Karpas-422 (cell line): Measurements from ENCODE around the gene TMEM44. TPM values are rescaled to one million over a fixed set of nuclear protein-coding genes. Genes with fewer than 3 reads are reported as not detected.
"Not testable (repeated sequence)": the region's sequence is repeated elsewhere in the genome, so short reads cannot be mapped to it uniquely, and the experiment has no call there.

Experiments
- DNase-seq: peaks from one replicate; pipeline ENCODE4 v3.0.0-alpha.2; 2015
- H2AFZ ChIP-seq: fragments of 200-600 bp; sonication (generic); 2 replicates; pipeline ENCODE4 v1.6.1; 2014; ENCODE audit warnings: antibody characterized with exemption, low read length, mixed read lengths
- H3K27ac ChIP-seq: fragments of 200-600 bp; sonication (generic); 2 replicates; pipeline ENCODE4 v1.5.1; 2014; ENCODE audit warnings: mild to moderate bottlenecking, low read length, moderate library complexity
- H3K27me3 ChIP-seq: fragments of 200-600 bp; sonication (generic); 2 replicates; pipeline ENCODE4 v1.6.1; 2014; ENCODE audit warnings: low read length, mixed read lengths
- H3K36me3 ChIP-seq: fragments of 200-600 bp; sonication (generic); 2 replicates; pipeline ENCODE4 v1.6.1; 2014; ENCODE audit warnings: low read length, mixed read lengths; ENCODE audit not compliant: insufficient read depth
- H3K4me1 ChIP-seq: fragments of 200-600 bp; sonication (generic); 2 replicates; pipeline ENCODE4 v1.6.1; 2014; ENCODE audit warnings: mild to moderate bottlenecking, low read length, mixed read lengths
- H3K4me2 ChIP-seq: fragments of 200-600 bp; sonication (generic); 2 replicates; pipeline ENCODE4 v1.6.1; 2014; ENCODE audit warnings: low read length, low read depth, mild to moderate bottlenecking; ENCODE audit not compliant: poor library complexity, severe bottlenecking
- H3K4me3 ChIP-seq: fragments of 200-600 bp; sonication (generic); 2 replicates; pipeline ENCODE4 v1.5.1; 2014; ENCODE audit warnings: mild to moderate bottlenecking, antibody characterized with exemption, low read length, mixed read lengths
- H3K79me2 ChIP-seq: fragments of 200-600 bp; sonication (generic); 2 replicates; pipeline ENCODE4 v1.6.1; 2014; ENCODE audit warnings: mild to moderate bottlenecking, low read length, mixed read lengths
- H3K9ac ChIP-seq: fragments of 200-600 bp; sonication (generic); 2 replicates; pipeline ENCODE4 v1.6.0; 2014; ENCODE audit warnings: low read length
- H3K9me2 ChIP-seq: fragments of 200-600 bp; sonication (generic), shearing (Covaris generic); replicated peaks from 2 replicates; pipeline ENCODE4 v1.6.0; 2014; ENCODE audit warnings: mild to moderate bottlenecking, low read length, moderate library complexity; ENCODE audit not compliant: insufficient read depth
- H3K9me3 ChIP-seq: fragments of 300-700, 200-600 bp; sonication (generic); 2 replicates; pipeline ENCODE4 v1.6.1; 2014; ENCODE audit warnings: low read length, mixed read lengths
- H4K20me1 ChIP-seq: fragments of 200-600 bp; sonication (generic); 2 replicates; pipeline ENCODE4 v1.6.1; 2014; ENCODE audit warnings: mild to moderate bottlenecking, antibody characterized with exemption, low read length, low read depth; ENCODE audit not compliant: insufficient read depth
- total RNA-seq: library from RNA; depleted of rRNA; stranded (reverse); fragments of >200 nt; shearing (Covaris generic); gene quantifications from 2 replicates; pipeline ENCODE4 v1.2.3, GENCODE V29; 2014; ENCODE audit warnings: low replicate concordance

Gene TMEM44
- total RNA-seq, 1 experiment from 2014 or later: 10.9 TPM

DNA sequence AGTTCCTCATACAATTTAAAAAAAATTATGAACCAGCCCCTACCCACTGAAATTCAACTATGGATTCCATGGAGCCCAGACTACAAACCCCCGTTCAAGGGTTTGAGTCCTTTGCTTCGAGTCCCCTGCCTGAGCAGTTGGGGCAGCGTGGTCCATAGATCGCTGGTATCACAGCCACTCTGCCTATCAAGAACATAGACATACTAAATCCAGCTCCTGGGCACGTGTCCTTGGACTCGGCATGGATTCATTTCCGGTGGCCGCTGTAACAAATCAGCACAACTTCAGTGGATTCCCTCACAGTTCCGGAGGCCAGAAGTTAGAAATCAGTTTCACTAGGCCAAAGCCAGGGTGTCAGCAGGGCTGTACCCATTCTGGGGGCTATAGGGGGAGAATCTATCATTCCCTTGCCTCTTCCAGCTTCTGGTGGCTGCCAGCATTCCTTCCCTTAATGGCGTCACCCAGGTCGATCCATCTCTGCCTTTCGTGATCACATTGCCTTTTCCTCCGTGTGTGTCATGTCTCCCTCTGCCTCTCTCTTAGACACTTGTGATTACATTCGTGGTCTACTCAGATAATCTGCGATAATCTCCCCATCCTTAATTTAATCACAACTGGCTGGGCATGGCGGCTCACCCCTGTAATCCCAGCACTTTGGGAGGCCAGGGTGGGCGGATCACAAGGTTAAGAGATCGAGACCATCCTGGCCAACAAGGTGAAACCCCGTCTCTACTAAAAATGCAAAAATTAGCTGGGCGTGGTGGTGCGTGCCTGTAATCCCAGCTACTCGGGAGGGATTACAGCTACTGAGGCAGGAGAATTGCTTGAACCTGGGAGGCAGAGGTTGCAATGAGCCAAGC, 4.6 kb upstream of the TMEM44 start:
- H3K36me3 ChIP-seq: peaks cover 23% of the 10 kb centered on the region; the same call in 1 of the 2 replicates
- no peaks in the 10 kb centered on the region for H4K20me1 ChIP-seq
- H3K27me3 ChIP-seq: no peaks in the 10 kb centered on the region
- H3K9me3 ChIP-seq: no peaks in the 10 kb centered on the region
- H3K9me2 ChIP-seq: no peaks in the 10 kb centered on the region
- no peak overlapping the region for H3K27ac ChIP-seq
- peaks cover 17% of the 10 kb centered on the region for H3K4me1 ChIP-seq
- no peak overlapping the region for H3K4me2 ChIP-seq
- no peak overlapping the region for H2AFZ ChIP-seq
- H3K4me3 ChIP-seq: no peak overlapping the region
- H3K9ac ChIP-seq: no peak overlapping the region
- peaks cover 2% of the 10 kb centered on the region for H3K79me2 ChIP-seq
- DNase-seq: no peak

DNA sequence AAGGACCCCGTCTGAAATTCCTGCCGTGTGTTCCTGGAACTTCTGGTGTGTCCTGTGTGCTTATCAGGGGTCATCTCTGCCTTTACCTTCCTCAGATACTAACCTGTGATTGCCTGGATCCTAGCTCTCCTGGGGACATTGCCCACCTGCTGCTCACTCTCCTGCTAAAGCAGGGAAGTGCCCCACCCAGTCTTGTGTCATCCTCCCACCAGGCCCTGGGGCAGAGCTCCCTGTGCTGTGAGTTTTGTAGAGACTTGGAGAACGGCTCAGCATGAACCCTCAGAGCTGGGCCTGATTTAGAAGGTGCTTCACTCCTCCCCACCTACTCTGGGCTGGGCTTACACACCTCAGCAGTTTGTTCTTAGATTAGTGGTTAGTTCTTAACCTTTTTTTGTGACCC, 3.8 kb upstream of the TMEM44 start:
- Histone ChIP-seq H3K9ac (no peak overlapping the region), H3K79me2 (peaks cover 9% of the 10 kb centered on the region), H3K4me2 (no peak overlapping the region), H2AFZ (no peak overlapping the region), H3K4me3 (no peak overlapping the region), H3K9me2 (no peaks in the 10 kb centered on the region), H3K27me3 (no peaks in the 10 kb centered on the region), H4K20me1 (no peaks in the 10 kb centered on the region), H3K27ac (no peak overlapping the region), H3K36me3 (peaks cover 16% of the 10 kb centered on the region; the same call in 1 of the 2 replicates), H3K9me3 (no peaks in the 10 kb centered on the region), H3K4me1 (peaks cover 24% of the 10 kb centered on the region)
- no peak for DNase-seq

DNA sequence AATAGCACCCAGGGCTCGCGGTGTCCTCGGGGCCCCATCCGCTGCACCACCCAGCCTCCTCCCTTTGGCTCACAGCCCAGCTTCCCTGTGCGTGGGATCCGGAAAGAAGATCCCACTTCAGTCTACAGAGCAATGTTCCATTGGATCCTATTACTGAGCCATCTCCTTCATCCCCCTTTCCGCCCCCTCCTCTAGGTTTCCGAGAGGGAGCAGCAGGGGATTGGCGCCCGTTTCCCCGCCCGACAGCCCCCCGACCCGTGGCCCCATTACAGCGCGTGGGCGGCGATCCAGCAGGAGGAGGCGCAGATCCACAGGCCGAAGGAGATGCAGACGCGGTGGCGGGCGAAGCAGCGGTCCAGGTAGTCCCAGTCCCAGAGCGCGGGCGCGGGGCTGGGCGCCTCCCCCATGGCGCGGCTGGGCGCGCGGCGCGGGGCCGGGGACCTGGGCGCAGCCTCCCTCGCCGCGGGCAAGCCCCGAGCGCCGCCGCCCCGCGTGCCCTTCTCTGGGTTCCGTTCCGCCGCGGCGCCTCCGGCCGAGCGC, 340 bp downstream of the TMEM44 start:
- H4K20me1 ChIP-seq: no peaks in the 10 kb centered on the region
- H3K36me3 ChIP-seq: peaks cover 20% of the 10 kb centered on the region
- peak overlapping the region; percentile 89 for H3K9ac ChIP-seq
- H3K27me3 ChIP-seq: no peaks in the 10 kb centered on the region
- H2AFZ ChIP-seq: peak overlapping the region; percentile 78; the same call in 1 of the 2 replicates
- H3K4me1 ChIP-seq: peaks cover 12% of the 10 kb centered on the region
- peak overlapping the region; percentile 94 for H3K4me2 ChIP-seq
- H3K27ac ChIP-seq: 0 out of 2 replicates have a peak overlapping the region, but pooled peaks have one; percentile 27
- no peaks in the 10 kb centered on the region for H3K9me2 ChIP-seq
- no peak for DNase-seq
- peak overlapping the region; percentile 74 for H3K4me3 ChIP-seq
- H3K79me2 ChIP-seq: peaks cover 22% of the 10 kb centered on the region
- peaks cover 4% of the 10 kb centered on the region; the same call in 1 of the 2 replicates for H3K9me3 ChIP-seq

DNA sequence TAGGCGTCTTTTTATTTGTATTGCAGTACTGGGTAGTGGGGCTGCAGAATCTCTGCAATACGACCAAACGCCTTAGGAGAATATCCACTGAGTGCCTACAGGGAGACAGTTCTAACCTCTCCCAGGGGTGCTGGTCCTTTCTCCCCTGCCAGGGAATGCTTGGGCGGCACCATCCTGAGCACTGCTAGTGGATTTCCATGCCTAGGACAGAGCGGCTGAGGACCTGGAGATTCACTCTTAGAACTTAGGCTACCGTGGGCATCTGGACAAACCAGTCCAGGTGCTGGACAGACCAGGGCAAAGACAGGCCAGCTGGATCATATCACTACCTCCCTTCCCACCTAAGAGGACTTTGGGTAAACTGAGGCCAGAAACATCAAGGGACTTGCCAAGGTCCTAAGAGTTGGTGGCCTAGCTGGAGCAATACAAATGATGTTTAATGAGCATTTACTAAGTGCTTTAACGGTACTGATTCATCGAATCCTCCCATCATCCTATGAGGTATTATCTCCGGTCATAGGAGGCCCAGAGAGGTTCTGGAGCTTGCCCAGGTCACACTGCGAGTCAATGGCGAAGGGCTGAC, 902 bp downstream of the TMEM44 start:
- peak overlapping the region; percentile 89 for H3K9ac ChIP-seq
- H3K4me3 ChIP-seq: peak overlapping the region; percentile 74
- H2AFZ ChIP-seq: peak overlapping the region; percentile 78; the same call in 1 of the 2 replicates
- no peaks in the 10 kb centered on the region for H3K27me3 ChIP-seq
- peaks cover 12% of the 10 kb centered on the region for H3K4me1 ChIP-seq
- no peak for DNase-seq
- H3K27ac ChIP-seq: no peak overlapping the region
- peaks cover 21% of the 10 kb centered on the region for H3K36me3 ChIP-seq
- H4K20me1 ChIP-seq: no peaks in the 10 kb centered on the region
- peak overlapping the region; percentile 94 for H3K4me2 ChIP-seq
- peaks cover 4% of the 10 kb centered on the region; the same call in 1 of the 2 replicates for H3K9me3 ChIP-seq
- H3K79me2 ChIP-seq: peaks cover 22% of the 10 kb centered on the region
- no peaks in the 10 kb centered on the region for H3K9me2 ChIP-seq

DNA sequence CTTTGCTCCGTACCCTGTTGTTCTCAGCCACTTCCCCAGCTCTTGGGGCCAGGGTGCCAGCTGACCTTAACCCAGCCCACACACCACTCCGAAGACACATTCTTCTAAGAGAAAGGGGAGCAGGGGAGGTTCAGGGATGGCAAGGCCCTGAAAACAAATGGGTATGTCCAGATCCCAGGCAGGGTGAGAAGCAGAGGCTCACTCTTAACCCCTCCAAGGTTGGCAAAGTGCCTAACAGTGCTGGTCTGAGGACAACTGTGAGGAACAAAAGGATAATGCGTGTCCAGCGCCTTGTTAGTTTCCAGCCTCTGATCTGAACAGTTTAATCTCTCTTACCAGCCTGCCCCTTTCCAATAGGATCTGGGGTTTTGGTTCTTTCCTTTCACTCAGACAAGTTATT, 1.5 kb downstream of the TMEM44 start:
- Histone ChIP-seq H3K4me3 (peak overlapping the region; percentile 74; the same call in 1 of the 2 replicates), H3K79me2 (peaks cover 22% of the 10 kb centered on the region), H3K4me1 (peaks cover 12% of the 10 kb centered on the region), H4K20me1 (no peaks in the 10 kb centered on the region), H3K9me3 (peaks cover 4% of the 10 kb centered on the region; the same call in 1 of the 2 replicates), H3K9me2 (no peaks in the 10 kb centered on the region), H3K36me3 (peaks cover 21% of the 10 kb centered on the region), H3K27ac (no peak overlapping the region), H3K27me3 (no peaks in the 10 kb centered on the region), H2AFZ (no peak overlapping the region), H3K9ac (no peak overlapping the region), H3K4me2 (peak overlapping the region; percentile 94)
- DNase-seq: no peak

DNA sequence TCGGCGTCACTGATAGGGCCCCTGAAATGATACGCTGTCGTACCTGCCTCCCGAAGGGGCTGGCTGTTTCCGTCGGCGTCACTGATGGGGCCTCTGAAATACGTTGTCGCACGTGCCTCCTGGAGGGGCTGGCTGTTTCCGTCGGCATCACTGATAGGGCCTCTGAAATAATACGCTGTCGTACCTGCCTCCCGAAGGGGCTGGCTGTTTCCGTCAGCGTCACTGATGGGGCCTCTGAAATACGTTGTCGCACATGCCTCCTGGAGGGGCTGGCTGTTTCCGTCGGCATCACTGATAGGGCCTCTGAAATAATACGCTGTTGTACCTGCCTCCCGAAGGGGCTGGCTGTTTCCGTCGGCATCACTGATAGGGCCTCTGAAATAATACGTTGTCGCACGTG, 2.5 kb downstream of the TMEM44 start:
- not testable (repeated sequence) for H3K9ac ChIP-seq, H3K9me2 ChIP-seq, DNase-seq, H3K27ac ChIP-seq, H3K4me3 ChIP-seq, H3K27me3 ChIP-seq, H4K20me1 ChIP-seq, H3K4me2 ChIP-seq, H2AFZ ChIP-seq, H3K9me3 ChIP-seq
- Histone ChIP-seq H3K4me1 (peaks cover 12% of the 10 kb centered on the region), H3K36me3 (peaks cover 25% of the 10 kb centered on the region), H3K79me2 (peaks cover 22% of the 10 kb centered on the region)

DNA sequence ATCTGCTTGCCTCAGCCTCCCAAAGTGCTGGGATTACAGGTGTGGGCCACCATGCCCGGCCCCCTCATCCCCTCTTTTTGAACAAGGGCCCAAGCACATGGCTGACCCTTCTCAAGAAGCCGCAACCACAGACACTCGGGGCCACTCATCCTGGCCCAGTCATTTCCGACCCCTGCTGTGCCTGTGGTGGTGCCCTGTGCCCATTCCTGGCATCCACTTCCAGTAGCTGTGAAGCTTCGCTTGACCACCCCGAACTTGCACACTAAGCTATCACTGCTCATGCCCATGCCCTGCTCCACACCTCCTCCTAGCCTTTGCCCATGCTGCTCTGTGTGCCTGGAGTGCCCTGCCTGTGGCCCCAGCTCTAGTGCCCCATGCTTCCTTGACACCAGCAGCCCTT, 8.3 kb downstream of the TMEM44 start:
- Histone ChIP-seq H3K4me1 (no peaks in the 10 kb centered on the region), H3K4me2 (no peak overlapping the region), H3K9me3 (no peaks in the 10 kb centered on the region), H3K27ac (no peak overlapping the region), H3K9ac (no peak overlapping the region), H3K36me3 (peaks cover 16% of the 10 kb centered on the region; the same call in 1 of the 2 replicates), H3K27me3 (no peaks in the 10 kb centered on the region), H2AFZ (no peak overlapping the region), H3K9me2 (no peaks in the 10 kb centered on the region), H4K20me1 (0 out of 2 replicates have a peak, but pooled peaks cover 5% of the 10 kb centered on the region), H3K4me3 (no peak overlapping the region), H3K79me2 (no peaks in the 10 kb centered on the region)
- no peak for DNase-seq
